ENCODE data around the gene ADGB. TPM values are rescaled to one million over a fixed set of nuclear protein-coding genes. Genes with fewer than 3 reads are reported as not detected.

Gene ADGB
- total and polyA plus RNA-seq, 2 of the 13 experiments (the other 11 are each of a cell fraction or from before 2014, with no cell fraction given): not detected

- intact Hi-C loops (cut with micrococcal nuclease; ENCODE audit: unreplicated experiment) (no loop called here), in situ Hi-C loops (cut with HindIII; ENCODE audit: extremely low pct_ligation_motif_present, low pct_unique_long_range_greater_than_20kb) (loop anchor here (25.0 kb wide), 1 partner anchor 1311 kb away; no protein-coding TSS in a partner anchor)
These were observed 252.2 kb downstream of the ADGB start for GRCh38 chr6:146850981-146851380.

More at GRCh38 chr6:146850981-146851380, 252.2 kb downstream of the ADGB start:
- POLR2A ChIA-PET: no interaction called here
- TF ChIP-seq ZNF350 (CRISPR knock-in tag; IDR thresholded peaks at IDR 0.05; ENCODE audit: borderline replicate concordance, low read depth): no peak
- no peak for TF ChIP-seq PAWR (CRISPR knock-in tag; IDR thresholded peaks at IDR 0.05; ENCODE audit: borderline replicate concordance)
- no peak for TF ChIP-seq MAX (IDR thresholded peaks at IDR 0.05)
- no peak for TF ChIP-seq ZBTB33 (CRISPR knock-in tag; IDR thresholded peaks at IDR 0.05)
- no peak for TF ChIP-seq FOXP4 (CRISPR knock-in tag; IDR thresholded peaks at IDR 0.05)
- no peak for TF ChIP-seq ZNF619 (CRISPR knock-in tag; IDR thresholded peaks at IDR 0.05)
- TF ChIP-seq PCBP2 (optimal IDR thresholded peaks at IDR 0.05; ENCODE audit: low read depth, low read length, poor library complexity, severe bottlenecking): no peak
- TF ChIP-seq ZNF761 (CRISPR knock-in tag; conservative IDR thresholded peaks at IDR 0.05): no peak
- no peak for TF ChIP-seq NR0B2 (CRISPR knock-in tag; IDR thresholded peaks at IDR 0.05)
- no peak for TF ChIP-seq MAFG (CRISPR knock-in tag; IDR thresholded peaks at IDR 0.05)
- no peak for TF ChIP-seq ZBTB3 (CRISPR knock-in tag; IDR thresholded peaks at IDR 0.05; ENCODE audit: borderline replicate concordance, low read depth)
- no peak for TF ChIP-seq XBP1 (CRISPR knock-in tag; IDR thresholded peaks at IDR 0.05)
- no peak for TF ChIP-seq YEATS2 (CRISPR knock-in tag; IDR thresholded peaks at IDR 0.05; ENCODE audit: borderline replicate concordance)
- TF ChIP-seq NCOR1 (IDR thresholded peaks at IDR 0.05; ENCODE audit: borderline replicate concordance, low read length): no peak
- no peak for TF ChIP-seq NR3C1 (CRISPR knock-in tag; IDR thresholded peaks at IDR 0.05)
- TF ChIP-seq TCF12 (IDR thresholded peaks at IDR 0.05): no peak
- no peak for TF ChIP-seq TCF12 (CRISPR knock-in tag; IDR thresholded peaks at IDR 0.05)
- TF ChIP-seq ZNF230 (CRISPR knock-in tag; IDR thresholded peaks at IDR 0.05): no peak
- Histone ChIP-seq H3K4me3 (replicated peaks in 1 of 3; ENCODE audit: insufficient read depth in 1 of 3, low read depth in 2 of 3, low read length in 3 of 3) (no peak overlapping the region), H2AFZ (ENCODE audit: low read length) (no peak overlapping the region), H3K9ac (ENCODE audit: insufficient read depth, low read depth, low read length) (no peak overlapping the region), H3K9me3 (ENCODE audit: low read length) (no peaks in the 10 kb centered on the region), H3K27ac (ENCODE audit: extremely low read length, insufficient read depth, low read length) (no peak overlapping the region), H3K79me2 (ENCODE audit: insufficient read depth, low read length) (no peaks in the 10 kb centered on the region), H3K4me2 (ENCODE audit: low read depth, low read length) (no peak overlapping the region), H3K36me3 (replicated peaks in 1 of 2; ENCODE audit: control insufficient read depth in 1 of 2, insufficient read depth in 2 of 2, low read length in 2 of 2) (no peaks in the 10 kb centered on the region), H4K20me1 (ENCODE audit: insufficient read depth, low read length) (no peaks in the 10 kb centered on the region), H3K4me1 (ENCODE audit: insufficient read depth, low read length) (no peaks in the 10 kb centered on the region), H3K27me3 (ENCODE audit: control insufficient read depth in 1 of 2, insufficient read depth in 2 of 2, low read length in 2 of 2) (no peaks in the 10 kb centered on the region; a peak in 2 of 5 replicates)
- DNase-seq (ENCODE audit: low spot score): no peak
- ATAC-seq: no peak
- CTCF ChIA-PET (ENCODE audit: low intra/inter-chr PET ratio, low total read pairs): no interaction called here
- no peak for FAIRE-seq
- no TSS peak for BruUV-seq (replicated peaks)

Measured in HepG2 (cell line).